HL-60 (cell line): ENCODE results near the gene TM4SF1.

ENCODE experiments used
- DNase-seq, 2 experiments: peaks; one replicate each; pipeline ENCODE4 v3.0.0-alpha.2; 2010 to 2020; ENCODE audit warnings: low read depth in 1 of 2, low spot score in 1 of 2
- H3K27ac ChIP-seq: fragments of 250-450 bp; sonication (Bioruptor Pico); replicated peaks from 2 replicates; pipeline ENCODE4 v1.5.1; 2020; ENCODE audit warnings: mild to moderate bottlenecking, moderate library complexity
- H3K27me3 ChIP-seq: fragments of 250-450 bp; sonication (Bioruptor Pico); 2 replicates; pipeline ENCODE4 v1.5.1; 2021; ENCODE audit warnings: mild to moderate bottlenecking, moderate library complexity; ENCODE audit not compliant: insufficient read depth, poor library complexity, severe bottlenecking
- H3K4me3 ChIP-seq: replicated peaks from 2 replicates; pipeline ENCODE4 v1.5.1; 2011; ENCODE audit warnings: mild to moderate bottlenecking, control low read depth, low read length; ENCODE audit not compliant: insufficient read depth
- GABPA ChIP-seq: IDR thresholded peaks from 2 replicates; pipeline ENCODE4 v1.6.1; 2012; ENCODE audit warnings: low read depth
- POLR2AphosphoS5 ChIP-seq: IDR thresholded peaks from 2 replicates; pipeline ENCODE4 v1.6.1; 2012; ENCODE audit warnings: low read depth
- SPI1 ChIP-seq: IDR thresholded peaks from 2 replicates; pipeline ENCODE4 v1.6.1; 2012; ENCODE audit warnings: low read depth, mild to moderate bottlenecking, borderline replicate concordance
- TF ChIP-seq, protein P1 (sequence below): IDR thresholded peaks from 2 replicates; pipeline ENCODE4 v1.6.1; 2012; ENCODE audit warnings: low read depth; ENCODE audit not compliant: insufficient replicate concordance
- TF ChIP-seq, protein P2 (sequence below): IDR thresholded peaks from one replicate; pipeline ENCODE4 v1.5.1; 2011; ENCODE audit warnings: low read length, control low read depth, inconsistent platforms; ENCODE audit not compliant: insufficient read depth

The TM4SF1 gene

DNA sequence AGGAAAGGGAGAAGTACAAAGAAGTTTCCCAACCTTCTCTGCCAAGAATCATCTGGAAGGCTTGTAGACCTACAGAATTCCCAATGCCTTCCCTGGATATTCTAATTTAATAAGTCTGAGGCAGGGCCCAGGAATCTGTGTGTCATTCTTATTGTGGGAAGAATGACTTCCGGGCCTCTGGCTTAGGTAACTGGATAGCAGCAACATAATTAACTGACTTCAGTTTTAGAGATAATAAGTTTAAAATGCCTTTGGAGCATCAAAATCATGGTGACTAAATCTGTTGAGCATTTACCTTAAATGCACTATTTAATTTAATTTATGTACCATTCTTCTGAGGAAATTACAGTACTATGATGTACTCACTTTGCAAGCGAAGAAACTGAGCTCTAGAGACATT is 44.3 kb upstream of the TM4SF1 start:
- Histone ChIP-seq H3K4me3 (no peak overlapping the region), H3K27me3 (no peaks in the 10 kb centered on the region), H3K27ac (no peak overlapping the region)
- DNase-seq = no peak
- TF ChIP-seq, protein P1, sequence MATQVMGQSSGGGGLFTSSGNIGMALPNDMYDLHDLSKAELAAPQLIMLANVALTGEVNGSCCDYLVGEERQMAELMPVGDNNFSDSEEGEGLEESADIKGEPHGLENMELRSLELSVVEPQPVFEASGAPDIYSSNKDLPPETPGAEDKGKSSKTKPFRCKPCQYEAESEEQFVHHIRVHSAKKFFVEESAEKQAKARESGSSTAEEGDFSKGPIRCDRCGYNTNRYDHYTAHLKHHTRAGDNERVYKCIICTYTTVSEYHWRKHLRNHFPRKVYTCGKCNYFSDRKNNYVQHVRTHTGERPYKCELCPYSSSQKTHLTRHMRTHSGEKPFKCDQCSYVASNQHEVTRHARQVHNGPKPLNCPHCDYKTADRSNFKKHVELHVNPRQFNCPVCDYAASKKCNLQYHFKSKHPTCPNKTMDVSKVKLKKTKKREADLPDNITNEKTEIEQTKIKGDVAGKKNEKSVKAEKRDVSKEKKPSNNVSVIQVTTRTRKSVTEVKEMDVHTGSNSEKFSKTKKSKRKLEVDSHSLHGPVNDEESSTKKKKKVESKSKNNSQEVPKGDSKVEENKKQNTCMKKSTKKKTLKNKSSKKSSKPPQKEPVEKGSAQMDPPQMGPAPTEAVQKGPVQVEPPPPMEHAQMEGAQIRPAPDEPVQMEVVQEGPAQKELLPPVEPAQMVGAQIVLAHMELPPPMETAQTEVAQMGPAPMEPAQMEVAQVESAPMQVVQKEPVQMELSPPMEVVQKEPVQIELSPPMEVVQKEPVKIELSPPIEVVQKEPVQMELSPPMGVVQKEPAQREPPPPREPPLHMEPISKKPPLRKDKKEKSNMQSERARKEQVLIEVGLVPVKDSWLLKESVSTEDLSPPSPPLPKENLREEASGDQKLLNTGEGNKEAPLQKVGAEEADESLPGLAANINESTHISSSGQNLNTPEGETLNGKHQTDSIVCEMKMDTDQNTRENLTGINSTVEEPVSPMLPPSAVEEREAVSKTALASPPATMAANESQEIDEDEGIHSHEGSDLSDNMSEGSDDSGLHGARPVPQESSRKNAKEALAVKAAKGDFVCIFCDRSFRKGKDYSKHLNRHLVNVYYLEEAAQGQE = no peak
- TF ChIP-seq, protein P2, sequence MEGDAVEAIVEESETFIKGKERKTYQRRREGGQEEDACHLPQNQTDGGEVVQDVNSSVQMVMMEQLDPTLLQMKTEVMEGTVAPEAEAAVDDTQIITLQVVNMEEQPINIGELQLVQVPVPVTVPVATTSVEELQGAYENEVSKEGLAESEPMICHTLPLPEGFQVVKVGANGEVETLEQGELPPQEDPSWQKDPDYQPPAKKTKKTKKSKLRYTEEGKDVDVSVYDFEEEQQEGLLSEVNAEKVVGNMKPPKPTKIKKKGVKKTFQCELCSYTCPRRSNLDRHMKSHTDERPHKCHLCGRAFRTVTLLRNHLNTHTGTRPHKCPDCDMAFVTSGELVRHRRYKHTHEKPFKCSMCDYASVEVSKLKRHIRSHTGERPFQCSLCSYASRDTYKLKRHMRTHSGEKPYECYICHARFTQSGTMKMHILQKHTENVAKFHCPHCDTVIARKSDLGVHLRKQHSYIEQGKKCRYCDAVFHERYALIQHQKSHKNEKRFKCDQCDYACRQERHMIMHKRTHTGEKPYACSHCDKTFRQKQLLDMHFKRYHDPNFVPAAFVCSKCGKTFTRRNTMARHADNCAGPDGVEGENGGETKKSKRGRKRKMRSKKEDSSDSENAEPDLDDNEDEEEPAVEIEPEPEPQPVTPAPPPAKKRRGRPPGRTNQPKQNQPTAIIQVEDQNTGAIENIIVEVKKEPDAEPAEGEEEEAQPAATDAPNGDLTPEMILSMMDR = no peak
- TF ChIP-seq POLR2AphosphoS5 (no peak), SPI1 (no peak)

DNA sequence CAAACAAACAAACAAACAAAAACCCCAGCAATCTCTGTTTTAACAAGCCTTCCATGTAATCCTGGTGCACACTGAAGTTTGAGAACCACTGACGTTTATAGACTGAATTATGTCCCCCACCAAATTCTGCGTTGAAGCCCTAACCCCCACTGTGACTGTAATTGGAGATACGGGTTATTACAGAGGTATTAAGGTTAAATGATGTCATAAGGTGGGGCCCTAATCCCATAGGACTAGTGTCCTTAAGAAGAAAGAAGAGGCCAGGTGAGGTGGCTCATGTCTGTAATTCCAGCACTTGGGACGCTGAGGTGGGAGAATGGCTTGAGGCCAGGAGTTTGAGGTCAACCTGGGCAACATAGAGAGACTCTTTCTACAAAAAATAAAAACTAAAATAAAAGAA is 42.4 kb upstream of the TM4SF1 start:
- no peak for TF ChIP-seq POLR2AphosphoS5
- no peak for TF ChIP-seq SPI1
- TF ChIP-seq, protein P2 = no peak
- TF ChIP-seq GABPA = no peak
- TF ChIP-seq, protein P1 = no peak
- H3K27ac ChIP-seq = no peak overlapping the region
- no peak overlapping the region for H3K4me3 ChIP-seq
- H3K27me3 ChIP-seq = no peaks in the 10 kb centered on the region
- DNase-seq = no peak

DNA sequence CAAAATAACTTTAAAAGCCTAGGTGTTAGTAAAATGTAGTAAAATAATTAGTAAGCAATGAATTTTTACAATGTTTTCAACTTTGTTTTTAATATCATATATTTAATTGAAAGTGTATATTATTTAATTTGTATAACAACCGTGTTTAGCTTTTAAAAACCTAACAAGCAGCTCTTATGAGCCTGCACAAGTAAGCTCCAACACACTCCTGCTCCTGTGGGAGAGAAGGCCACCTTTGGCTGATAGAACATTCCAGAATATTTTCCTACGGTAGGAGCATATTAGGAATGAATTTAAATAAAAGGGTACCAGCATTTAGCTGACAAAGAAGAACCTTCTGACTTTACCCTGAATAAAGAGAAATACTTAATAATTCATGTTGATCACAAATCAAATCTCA is 40.3 kb upstream of the TM4SF1 start:
- H3K27me3 ChIP-seq = no peaks in the 10 kb centered on the region
- no peak overlapping the region for H3K27ac ChIP-seq
- no peak overlapping the region for H3K4me3 ChIP-seq
- TF ChIP-seq, protein P2 = no peak
- no peak for TF ChIP-seq POLR2AphosphoS5
- TF ChIP-seq, protein P1 = no peak
- no peak for TF ChIP-seq SPI1
- DNase-seq = no peak
